ENCODE results near the gene ERN1. TPM values are rescaled to one million over a fixed set of nuclear protein-coding genes. Genes with fewer than 3 reads are reported as not detected.
A peak's percentile ranks its signal among the peaks of the same experiment; 100 is the strongest.
"Not testable (repeated sequence)": the region's sequence is repeated elsewhere in the genome, so short reads cannot be mapped to it uniquely, and the experiment has no call there.

Gene ERN1
- polyA plus RNA-seq (5.4 to 7.1 TPM (median 7.1 TPM) in 3 replicates), polyA minus RNA-seq (14.4 to 28.3 TPM (median 18.1 TPM) in 3 replicates)
- polyA plus RNA-seq (2011; ENCODE audit: low read depth), result 3.6 TPM
- 3.5 and 5.0 TPM in 2 replicates for polyA plus RNA-seq (2011; cell fraction: cytosol; rRNA removed)
- polyA plus RNA-seq (2011; cell fraction: nucleus; rRNA removed), result 23.0 and 26.6 TPM in 2 replicates
- 4.8 and 10.7 TPM in 2 replicates for polyA plus RNA-seq (2012; ENCODE audit: low replicate concordance)
- 7.1 TPM for polyA minus RNA-seq (2011; cell fraction: cytosol; rRNA and poly(A)+ RNA removed)
- 17.1 and 29.8 TPM in 2 replicates for polyA minus RNA-seq (2011; cell fraction: nucleus; rRNA and poly(A)+ RNA removed)

DNA sequence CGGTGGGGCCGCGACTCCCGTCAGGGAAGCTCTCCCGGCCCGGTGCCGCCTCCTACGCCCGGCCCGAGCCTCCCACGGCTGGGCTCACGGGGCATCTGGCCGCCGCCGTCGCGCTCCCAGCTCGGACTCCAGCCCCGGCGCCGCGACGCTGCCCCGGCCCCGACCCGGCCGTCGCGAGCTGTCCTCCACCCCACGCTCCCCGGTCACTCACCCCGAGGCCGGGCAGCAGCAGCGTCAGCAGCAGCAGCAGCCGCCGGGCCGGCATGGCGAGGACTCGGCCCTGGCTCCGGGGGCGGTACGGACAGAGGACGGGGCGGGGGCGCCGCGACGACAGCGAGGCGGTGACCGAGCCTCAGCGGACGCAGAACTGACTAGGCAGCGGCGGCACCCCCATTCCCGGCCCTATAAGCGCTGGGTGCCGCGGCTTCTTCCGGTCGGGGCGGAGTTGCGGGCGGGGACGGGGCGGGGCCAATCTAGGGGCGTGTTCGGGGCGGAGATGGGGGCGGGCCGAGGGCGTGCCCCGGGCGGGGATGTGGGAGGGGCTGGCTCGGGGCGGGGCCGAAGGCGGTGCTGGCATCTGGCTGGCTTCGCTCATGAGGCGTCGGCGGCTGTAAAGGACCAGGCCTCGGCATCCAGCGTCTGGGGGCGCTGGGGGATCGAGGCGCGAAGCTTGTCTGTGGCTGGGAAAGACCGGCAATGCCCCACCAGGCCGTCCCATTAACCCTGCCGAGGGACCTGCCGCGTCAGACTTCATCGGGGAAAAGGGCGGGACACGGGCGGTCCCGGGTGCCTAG, at the start of gene ERN1:
TSS of gene ERN1 (minus strand) at position 380 of the 794 bp plus-strand sequence. CDS start at position 265, 115 bp downstream.
- Histone ChIP-seq H3K79me2 (ENCODE audit: control insufficient read depth, insufficient read depth, low read length) (peaks cover 40% of the 10 kb centered on the region), H3K4me2 (ENCODE audit: control insufficient read depth, extremely low read depth, insufficient read depth, low read depth, low read length) (peak within 1 kb of the TSS; percentile 92), H3K9me1 (ENCODE audit: control insufficient read depth, extremely low read depth, insufficient read depth, low read length) (no peaks in the 10 kb centered on the region), H3K9ac (ENCODE audit: control insufficient read depth, extremely low read depth, insufficient read depth, low read length) (peak within 1 kb of the TSS; percentile 89), H3K9me3 (ENCODE audit: control insufficient read depth, low read depth, low read length) (no peaks in the 10 kb centered on the region), H2AFZ (ENCODE audit: control insufficient read depth, low read length) (peak within 1 kb of the TSS; percentile 86), H3K27me3 (ENCODE audit: control insufficient read depth, extremely low read depth, insufficient read depth, low read length) (no peaks in the 10 kb centered on the region), H3K4me1 (ENCODE audit: control insufficient read depth, extremely low read depth, insufficient read depth, low read length) (peaks cover 36% of the 10 kb centered on the region), H4K20me1 (ENCODE audit: control insufficient read depth, extremely low read depth, insufficient read depth, low read length) (no peaks in the 10 kb centered on the region), H3K36me3 (ENCODE audit: control insufficient read depth in 2 of 2, extremely low read depth in 1 of 2, insufficient read depth in 2 of 2, low read length in 2 of 2) (no peaks in the 10 kb centered on the region), H3K4me3 (ENCODE audit: control insufficient read depth in 2 of 3, extremely low read depth in 1 of 3, insufficient read depth in 2 of 3, low read depth in 1 of 3, low read length in 3 of 3) (peak within 1 kb of the TSS; percentile 72 to 85 (median 72)), H3K27ac (ENCODE audit: control insufficient read depth, insufficient read depth, low read length) (peak within 1 kb of the TSS; percentile 88)
- dilution Hi-C loops (cut with MboI; ENCODE audit: extremely low pct_ligation_motif_present, low sequenced_read_pairs), result no loop called here
- TF ChIP-seq, protein P1, sequence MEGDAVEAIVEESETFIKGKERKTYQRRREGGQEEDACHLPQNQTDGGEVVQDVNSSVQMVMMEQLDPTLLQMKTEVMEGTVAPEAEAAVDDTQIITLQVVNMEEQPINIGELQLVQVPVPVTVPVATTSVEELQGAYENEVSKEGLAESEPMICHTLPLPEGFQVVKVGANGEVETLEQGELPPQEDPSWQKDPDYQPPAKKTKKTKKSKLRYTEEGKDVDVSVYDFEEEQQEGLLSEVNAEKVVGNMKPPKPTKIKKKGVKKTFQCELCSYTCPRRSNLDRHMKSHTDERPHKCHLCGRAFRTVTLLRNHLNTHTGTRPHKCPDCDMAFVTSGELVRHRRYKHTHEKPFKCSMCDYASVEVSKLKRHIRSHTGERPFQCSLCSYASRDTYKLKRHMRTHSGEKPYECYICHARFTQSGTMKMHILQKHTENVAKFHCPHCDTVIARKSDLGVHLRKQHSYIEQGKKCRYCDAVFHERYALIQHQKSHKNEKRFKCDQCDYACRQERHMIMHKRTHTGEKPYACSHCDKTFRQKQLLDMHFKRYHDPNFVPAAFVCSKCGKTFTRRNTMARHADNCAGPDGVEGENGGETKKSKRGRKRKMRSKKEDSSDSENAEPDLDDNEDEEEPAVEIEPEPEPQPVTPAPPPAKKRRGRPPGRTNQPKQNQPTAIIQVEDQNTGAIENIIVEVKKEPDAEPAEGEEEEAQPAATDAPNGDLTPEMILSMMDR (optimal IDR thresholded peaks at IDR 0.05 in 1 of 3, IDR thresholded peaks at IDR 0.05 in 1 of 3, conservative IDR thresholded peaks at IDR 0.05 in 1 of 3; ENCODE audit: extremely low read depth in 1 of 3, insufficient read depth in 2 of 3, low read length in 3 of 3), result no peak
- no peak for TF ChIP-seq EZH2 (IDR thresholded peaks at IDR 0.05; ENCODE audit: low read length)
- FAIRE-seq, result no peak
- DNase-seq (ENCODE audit: low read depth, low spot score), result no peak

DNA sequence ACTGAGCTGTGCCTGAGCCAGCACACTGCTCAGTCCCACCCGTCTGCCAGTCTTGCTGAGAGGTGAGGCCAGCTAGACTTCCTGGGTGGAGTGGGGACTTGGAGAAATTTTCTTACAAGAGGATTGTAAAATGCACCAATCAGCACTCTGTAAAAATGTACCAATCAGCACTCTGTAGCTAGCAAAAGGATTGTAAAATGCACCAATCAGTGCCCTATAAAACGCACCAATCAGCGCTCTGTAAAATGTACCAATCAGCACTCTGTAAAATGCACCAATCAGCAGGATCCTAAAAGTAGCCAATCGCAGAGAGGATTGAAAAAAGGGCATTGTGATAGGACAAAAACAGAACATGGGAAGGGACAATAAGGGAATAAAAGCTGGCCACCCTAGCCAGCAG, 49.1 kb upstream of the ERN1 start:
- H3K27me3 ChIP-seq (ENCODE audit: control insufficient read depth, extremely low read depth, insufficient read depth, low read length); DNase-seq (ENCODE audit: low read depth, low spot score); H3K9ac ChIP-seq (ENCODE audit: control insufficient read depth, extremely low read depth, insufficient read depth, low read length); H3K9me3 ChIP-seq (ENCODE audit: control insufficient read depth, low read depth, low read length); H3K4me2 ChIP-seq (ENCODE audit: control insufficient read depth, extremely low read depth, insufficient read depth, low read depth, low read length); H3K27ac ChIP-seq (ENCODE audit: control insufficient read depth, insufficient read depth, low read length); H3K4me1 ChIP-seq (ENCODE audit: control insufficient read depth, extremely low read depth, insufficient read depth, low read length); H2AFZ ChIP-seq (ENCODE audit: control insufficient read depth, low read length); H3K9me1 ChIP-seq (ENCODE audit: control insufficient read depth, extremely low read depth, insufficient read depth, low read length); H3K4me3 ChIP-seq (ENCODE audit: control insufficient read depth in 2 of 3, extremely low read depth in 1 of 3, insufficient read depth in 2 of 3, low read depth in 1 of 3, low read length in 3 of 3); FAIRE-seq; dilution Hi-C loops (cut with MboI; ENCODE audit: extremely low pct_ligation_motif_present, low sequenced_read_pairs); H4K20me1 ChIP-seq (ENCODE audit: control insufficient read depth, extremely low read depth, insufficient read depth, low read length); H3K79me2 ChIP-seq (ENCODE audit: control insufficient read depth, insufficient read depth, low read length): not testable (repeated sequence)
- H3K36me3 ChIP-seq (ENCODE audit: control insufficient read depth in 2 of 2, extremely low read depth in 1 of 2, insufficient read depth in 2 of 2, low read length in 2 of 2), result peaks cover 19 to 25% of the 10 kb centered on the region in 2 experiments
